Mesendoderm (in vitro differentiated cells): ENCODE data around the gene IL16.

ENCODE experiments used
- DNase-seq: peaks from one replicate; pipeline ENCODE4 v3.0.0; 2013
- H2AK5ac ChIP-seq: 2 replicates; pipeline ENCODE4 v1.6.1; 2013; ENCODE audit warnings: low read length, inconsistent platforms
- H2BK120ac ChIP-seq: 2 replicates; pipeline ENCODE4 v1.6.1; 2013; ENCODE audit warnings: low read depth, mild to moderate bottlenecking, low read length, moderate library complexity, mixed read lengths
- H2BK15ac ChIP-seq: replicated peaks from 2 replicates; pipeline ENCODE4 v1.6.1; 2013; ENCODE audit warnings: low read depth, mild to moderate bottlenecking, moderate library complexity
- H2BK5ac ChIP-seq: 2 replicates; pipeline ENCODE4 v1.6.1; 2013; ENCODE audit warnings: low read length, inconsistent platforms
- H3K18ac ChIP-seq: 2 replicates; pipeline ENCODE4 v1.6.1; 2013; ENCODE audit warnings: mild to moderate bottlenecking, low read length, mixed read lengths
- H3K23ac ChIP-seq: one replicate; pipeline ENCODE4 v1.6.1; 2013; ENCODE audit warnings: low read length
- H3K27ac ChIP-seq: 2 replicates; pipeline ENCODE4 v1.5.1; 2013; ENCODE audit warnings: low read depth, mild to moderate bottlenecking, inconsistent platforms, low read length, moderate library complexity
- H3K27me3 ChIP-seq: 2 replicates; pipeline ENCODE4 v1.6.1; 2013; ENCODE audit warnings: low read length, control low read depth, mild to moderate bottlenecking, inconsistent platforms; ENCODE audit not compliant: insufficient read depth, poor library complexity
- H3K36me3 ChIP-seq: 2 replicates; pipeline ENCODE4 v1.6.1; 2013; ENCODE audit warnings: low read length, inconsistent platforms; ENCODE audit not compliant: control insufficient read depth, insufficient read depth
- H3K4ac ChIP-seq: one replicate; pipeline ENCODE4 v1.6.1; 2013; ENCODE audit warnings: low read depth, mild to moderate bottlenecking, low read length, moderate library complexity
- H3K4me1 ChIP-seq: 2 replicates; pipeline ENCODE4 v1.6.1; 2013; ENCODE audit warnings: low read depth, low read length, inconsistent platforms; ENCODE audit not compliant: control insufficient read depth
- H3K4me2 ChIP-seq: 2 replicates; pipeline ENCODE4 v1.6.1; 2013; ENCODE audit warnings: low read length
- H3K4me3 ChIP-seq: 2 replicates; pipeline ENCODE4 v1.5.1; 2013; ENCODE audit warnings: mild to moderate bottlenecking, low read length
- H3K56ac ChIP-seq: one replicate; pipeline ENCODE4 v1.6.1; 2013; ENCODE audit warnings: low read length
- H3K79me1 ChIP-seq: 2 replicates; pipeline ENCODE4 v1.6.1; 2013; ENCODE audit warnings: low read length, inconsistent platforms
- H3K79me2 ChIP-seq: 2 replicates; pipeline ENCODE4 v1.6.1; 2013; ENCODE audit warnings: mild to moderate bottlenecking, low read length; ENCODE audit not compliant: control insufficient read depth, insufficient read depth
- H3K9ac ChIP-seq: 2 replicates; pipeline ENCODE4 v1.6.1; 2013; ENCODE audit warnings: low read length, inconsistent platforms
- H4K5ac ChIP-seq: one replicate; pipeline ENCODE4 v1.6.1; 2013; ENCODE audit warnings: low read length
- H4K8ac ChIP-seq: one replicate; pipeline ENCODE4 v1.6.1; 2013; ENCODE audit warnings: low read depth, mild to moderate bottlenecking, control low read depth, low read length, moderate library complexity
- WGBS: extraction: QIAGEN DNeasy Blood & Tissue Kit; methylation state at CpG from one replicate; pipeline ENCODE4 v1.1.7; 2013; ENCODE audit warnings: low lambda C conversion rate, missing lambda C conversion rate; ENCODE audit not compliant: insufficient coverage; ENCODE audit errors: extremely low coverage; 5-methylcytosine and 5-hydroxymethylcytosine counted together

IL16 gene

GRCh38 chr15:81279621-81280485, 83.2 kb downstream of the IL16 start:
- no peak overlapping the region for H3K9ac ChIP-seq
- no peak overlapping the region for H4K8ac ChIP-seq
- no peak for DNase-seq
- no peaks in the 10 kb centered on the region for H3K4me1 ChIP-seq
- no peak overlapping the region for H2BK15ac ChIP-seq
- no peak overlapping the region for H3K4ac ChIP-seq
- H3K4me3 ChIP-seq: no peak overlapping the region
- H3K4me2 ChIP-seq: no peak overlapping the region
- no peak overlapping the region for H2BK5ac ChIP-seq
- WGBS: no CpG with 5 or more reads among the region's 12 CpGs
- no peaks in the 10 kb centered on the region for H3K79me1 ChIP-seq
- H3K36me3 ChIP-seq: no peaks in the 10 kb centered on the region
- no peak overlapping the region for H2AK5ac ChIP-seq
- no peak overlapping the region for H3K23ac ChIP-seq
- H3K79me2 ChIP-seq: no peaks in the 10 kb centered on the region
- no peak overlapping the region for H3K56ac ChIP-seq
- no peak overlapping the region for H2BK120ac ChIP-seq
- H3K27me3 ChIP-seq: no peaks in the 10 kb centered on the region
- no peak overlapping the region for H3K27ac ChIP-seq
- no peak overlapping the region for H3K18ac ChIP-seq
- H4K5ac ChIP-seq: no peak overlapping the region

GRCh38 chr15:81280696-81281455, 84.2 kb downstream of the IL16 start:
- Histone ChIP-seq H4K5ac (no peak overlapping the region), H3K4me3 (no peak overlapping the region), H2BK5ac (no peak overlapping the region), H3K27ac (no peak overlapping the region), H3K27me3 (no peaks in the 10 kb centered on the region), H3K56ac (no peak overlapping the region), H3K9ac (no peak overlapping the region), H3K23ac (no peak overlapping the region), H4K8ac (no peak overlapping the region), H3K4ac (no peak overlapping the region), H2BK120ac (no peak overlapping the region), H3K79me2 (no peaks in the 10 kb centered on the region), H3K79me1 (no peaks in the 10 kb centered on the region), H3K4me1 (no peaks in the 10 kb centered on the region), H2AK5ac (no peak overlapping the region), H2BK15ac (no peak overlapping the region), H3K36me3 (no peaks in the 10 kb centered on the region), H3K18ac (no peak overlapping the region), H3K4me2 (no peak overlapping the region)
- no peak for DNase-seq
- no CpG with 5 or more reads among the region's 8 CpGs for WGBS

- Histone ChIP-seq H3K18ac (no peak overlapping the region), H3K4me1 (no peaks in the 10 kb centered on the region), H3K79me1 (no peaks in the 10 kb centered on the region), H2AK5ac (no peak overlapping the region), H3K4me2 (no peak overlapping the region), H4K5ac (no peak overlapping the region), H3K27ac (no peak overlapping the region), H3K23ac (no peak overlapping the region), H3K4ac (no peak overlapping the region), H3K4me3 (no peak overlapping the region), H4K8ac (no peak overlapping the region), H3K56ac (no peak overlapping the region), H2BK120ac (no peak overlapping the region), H3K27me3 (no peaks in the 10 kb centered on the region), H2BK5ac (no peak overlapping the region), H3K36me3 (no peaks in the 10 kb centered on the region), H3K9ac (no peak overlapping the region), H3K79me2 (no peaks in the 10 kb centered on the region), H2BK15ac (no peak overlapping the region)
- WGBS: no CpG with 5 or more reads among the region's 3 CpGs
- DNase-seq: no peak
These were observed 84.7 kb downstream of the IL16 start for GRCh38 chr15:81281456-81281735.

- no CpG with 5 or more reads among the region's 12 CpGs for WGBS
- Histone ChIP-seq H3K4me3 (no peak overlapping the region), H2BK120ac (no peak overlapping the region), H3K4me2 (no peak overlapping the region), H3K36me3 (no peaks in the 10 kb centered on the region), H4K5ac (no peak overlapping the region), H3K9ac (no peak overlapping the region), H2BK15ac (no peak overlapping the region), H2AK5ac (no peak overlapping the region), H3K27me3 (no peaks in the 10 kb centered on the region), H3K56ac (no peak overlapping the region), H3K4me1 (no peaks in the 10 kb centered on the region), H3K23ac (no peak overlapping the region), H3K27ac (no peak overlapping the region), H3K4ac (no peak overlapping the region), H3K18ac (no peak overlapping the region), H2BK5ac (no peak overlapping the region), H3K79me1 (no peaks in the 10 kb centered on the region), H4K8ac (no peak overlapping the region), H3K79me2 (no peaks in the 10 kb centered on the region)
- DNase-seq: no peak
These were observed 85.3 kb downstream of the IL16 start for GRCh38 chr15:81281766-81282605.

- Histone ChIP-seq H2BK120ac (no peak overlapping the region), H4K5ac (no peak overlapping the region), H3K79me2 (no peaks in the 10 kb centered on the region), H3K4me3 (no peak overlapping the region), H3K9ac (no peak overlapping the region), H3K36me3 (no peaks in the 10 kb centered on the region), H4K8ac (no peak overlapping the region), H2BK5ac (no peak overlapping the region), H3K4ac (no peak overlapping the region), H3K27me3 (no peaks in the 10 kb centered on the region), H3K79me1 (no peaks in the 10 kb centered on the region), H3K4me1 (no peaks in the 10 kb centered on the region), H3K23ac (no peak overlapping the region), H3K18ac (no peak overlapping the region), H3K27ac (no peak overlapping the region), H2BK15ac (no peak overlapping the region), H3K4me2 (no peak overlapping the region), H2AK5ac (no peak overlapping the region), H3K56ac (no peak overlapping the region)
- DNase-seq: no peak
- no CpG with 5 or more reads among the region's 18 CpGs for WGBS
These were observed 85.9 kb downstream of the IL16 start for GRCh38 chr15:81282606-81282895.
